Stimulated activated CD8-positive, alpha-beta memory T cell treated with anti-CD3 and anti-CD28 coated beads, Interleukin-2, amount 100 ng/mL, for 1 hour (primary cell): ENCODE measurements around the gene ST6GAL2.

Experiments
- DNase-seq, 2 donors: peaks; one replicate each; pipeline ENCODE4 v3.0.0-alpha.2; 2020; ENCODE audit warnings: low read depth in 2 of 2

Gene ST6GAL2

GRCh38 chr2:106863387-106863786 is 22.6 kb downstream of the ST6GAL2 start:
- DNase-seq, result no peak

GRCh38 chr2:106859498-106859897 is 26.5 kb downstream of the ST6GAL2 start:
- no peak for DNase-seq

GRCh38 chr2:106858810-106859209 is 27.2 kb downstream of the ST6GAL2 start:
- no peak for DNase-seq

- DNase-seq, result no peak
These were observed 28.0 kb downstream of the ST6GAL2 start for GRCh38 chr2:106857882-106858478.

GRCh38 chr2:106853631-106854030 is 32.3 kb downstream of the ST6GAL2 start:
- no peak for DNase-seq

- DNase-seq, result no peak
These were observed 34.0 kb downstream of the ST6GAL2 start for GRCh38 chr2:106851881-106852501.

- DNase-seq, result no peak
These were observed 34.7 kb downstream of the ST6GAL2 start for GRCh38 chr2:106851087-106851874.

- no peak for DNase-seq
These were observed 36.7 kb downstream of the ST6GAL2 start for GRCh38 chr2:106849253-106849652.

- no peak for DNase-seq
These were observed 38.6 kb downstream of the ST6GAL2 start for GRCh38 chr2:106847366-106847765.

- no peak for DNase-seq
These were observed 40.3 kb downstream of the ST6GAL2 start for GRCh38 chr2:106845716-106846115.

- DNase-seq, result no peak
These were observed 42.1 kb downstream of the ST6GAL2 start for GRCh38 chr2:106843910-106844250.

- no peak for DNase-seq
These were observed 42.7 kb downstream of the ST6GAL2 start for GRCh38 chr2:106843001-106843909.

GRCh38 chr2:106841886-106842645 is 43.9 kb downstream of the ST6GAL2 start:
- no peak for DNase-seq

GRCh38 chr2:106840818-106841217 is 45.1 kb downstream of the ST6GAL2 start:
- no peak for DNase-seq

- DNase-seq, result no peak
These were observed 45.9 kb downstream of the ST6GAL2 start for GRCh38 chr2:106839849-106840595.

- DNase-seq, result no peak
These were observed 52.7 kb downstream of the ST6GAL2 start for GRCh38 chr2:106833256-106833655.

- no peak for DNase-seq
These were observed 54.0 kb downstream of the ST6GAL2 start for GRCh38 chr2:106831816-106832569.

- DNase-seq, result no peak
These were observed 54.7 kb downstream of the ST6GAL2 start for GRCh38 chr2:106831241-106831640.

GRCh38 chr2:106830191-106830590 is 55.8 kb downstream of the ST6GAL2 start:
- no peak for DNase-seq

GRCh38 chr2:106828119-106828518 is 57.8 kb downstream of the ST6GAL2 start:
- DNase-seq, result no peak
